SK-N-SH (cell line): ENCODE measurements around the gene VKORC1L1. TPM values are rescaled to one million over a fixed set of nuclear protein-coding genes. Genes with fewer than 3 reads are reported as not detected.
"Not testable (repeated sequence)": the region's sequence is repeated elsewhere in the genome, so short reads cannot be mapped to it uniquely, and the experiment has no call there.

ENCODE experiments used
- CTCF ChIA-PET: fragments of 300-600, 350-600 bp; formaldehyde crosslinking; extraction: SDS; loops from one replicate; lab custom pipeline; 2021; lab: Yijun Ruan, JAX
- POLR2A ChIA-PET: fragments of 350-600 bp; sonication (Branson Sonifier 250); formaldehyde crosslinking; extraction: SDS; loops from one replicate; lab custom pipeline; 2020; ENCODE audit warnings: antibody characterized with exemption, inconsistent platforms; lab: Yijun Ruan, JAX
- DNase-seq: peaks from one replicate; pipeline ENCODE4 v3.0.0; 2012
- H2AFZ ChIP-seq: fragments of 200-600 bp; sonication (generic); 2 replicates; pipeline ENCODE4 v1.8.1; 2016; ENCODE audit warnings: antibody characterized with exemption, mild to moderate bottlenecking, low read depth
- H3F3A ChIP-seq: fragments of 200-600 bp; sonication (generic); replicated peaks from 2 replicates; pipeline ENCODE3; 2016; ENCODE audit warnings: antibody characterized with exemption, mild to moderate bottlenecking; ENCODE audit not compliant: insufficient read depth
- H3K27ac ChIP-seq, 2 experiments: fragments of 200-500 bp in 1 of 2; fragments of 200-600 bp in 1 of 2; sonication (Bioruptor generic) in 1 of 2; sonication (generic), shearing (Covaris generic) in 1 of 2; 2 replicates each; pipeline versions ENCODE4 v1.5.1 to v1.6.1; 2014 to 2016; ENCODE audit warnings: low read depth in 2 of 2, inconsistent platforms in 1 of 2, low read length in 1 of 2, mild to moderate bottlenecking in 1 of 2, mixed read lengths in 1 of 2
- H3K27me3 ChIP-seq: fragments of 200-600 bp; sonication (generic), shearing (Covaris generic); 2 replicates; pipeline ENCODE4 v1.6.1; 2016; ENCODE audit warnings: mixed run types; ENCODE audit not compliant: insufficient read depth
- H3K36me3 ChIP-seq, 2 experiments: fragments of 200-500 bp in 1 of 2; fragments of 200-600 bp in 1 of 2; sonication (Bioruptor generic) in 1 of 2; sonication (generic) in 1 of 2; replicated peaks in 1 of 2; 2 replicates each; pipeline versions ENCODE3 to v1.5.1; 2014 to 2016; ENCODE audit warnings: low read length in 1 of 2, mild to moderate bottlenecking in 1 of 2; ENCODE audit not compliant: insufficient read depth in 2 of 2, control insufficient read depth in 1 of 2
- H3K4me1 ChIP-seq, 2 experiments: fragments of 200-500 bp in 1 of 2; fragments of 200-600 bp in 1 of 2; sonication (Bioruptor generic) in 1 of 2; sonication (generic), shearing (Covaris generic) in 1 of 2; 2 replicates each; pipeline versions ENCODE4 v1.5.1 to v1.6.1; 2014 to 2016; ENCODE audit warnings: low read depth in 1 of 2, low read length in 1 of 2, mixed run types in 1 of 2; ENCODE audit not compliant: insufficient read depth in 2 of 2, control insufficient read depth in 1 of 2
- H3K4me2 ChIP-seq: fragments of 200-600 bp; sonication (generic), shearing (Covaris generic); 2 replicates; pipeline ENCODE4 v1.6.1; 2017; ENCODE audit warnings: mixed run types
- H3K4me3 ChIP-seq, 2 experiments: fragments of 200-500 bp in 1 of 2; fragments of 200-600 bp in 1 of 2; sonication (Bioruptor generic) in 1 of 2; sonication (generic), shearing (Covaris generic) in 1 of 2; 2 replicates each; pipeline versions ENCODE4 v1.5.1 to v1.8.1; 2014 to 2016; ENCODE audit warnings: low read depth in 2 of 2, inconsistent platforms in 1 of 2, low read length in 1 of 2, mild to moderate bottlenecking in 1 of 2, mixed read lengths in 1 of 2, moderate library complexity in 1 of 2
- H3K79me2 ChIP-seq: fragments of 200-600 bp; sonication (generic); 2 replicates; pipeline ENCODE4 v1.8.1; 2017; ENCODE audit warnings: mild to moderate bottlenecking; ENCODE audit not compliant: insufficient read depth
- H3K9ac ChIP-seq: fragments of 200-600 bp; sonication (generic); 2 replicates; pipeline ENCODE4 v1.6.1; 2017; ENCODE audit warnings: mixed run types
- H3K9me2 ChIP-seq: fragments of 200-600 bp; sonication (generic); 2 replicates; pipeline ENCODE4 v1.6.1; 2017; ENCODE audit warnings: mixed run types
- H3K9me3 ChIP-seq: fragments of 200-600 bp; sonication (generic); 2 replicates; pipeline ENCODE4 v1.6.1; 2017; ENCODE audit warnings: mixed run types, mild to moderate bottlenecking, moderate library complexity
- H4K20me1 ChIP-seq: fragments of 200-600 bp; sonication (generic); 2 replicates; pipeline ENCODE4 v1.6.1; 2017; ENCODE audit warnings: mild to moderate bottlenecking, mixed run types; ENCODE audit not compliant: insufficient read depth
- WGBS: methylation state at CpG from one replicate; pipeline ENCODE4 v1.1.6; 2017; ENCODE audit warnings: low lambda C conversion rate; 5-methylcytosine and 5-hydroxymethylcytosine counted together
- polyA plus RNA-seq, 3 experiments: library from polyadenylated mRNA; depleted of rRNA; stranded (reverse); fragments of >200 nt; gene quantifications; 2 replicates each; pipeline ENCODE4 v1.2.3, GENCODE V29; 2012

Gene VKORC1L1
- polyA plus RNA-seq, 1 of the 3 experiments (the other 2 are of a cell fraction), result 14.7 TPM

- H3K27ac ChIP-seq, H3K9ac ChIP-seq, H3K4me3 ChIP-seq, H3K27me3 ChIP-seq, H3F3A ChIP-seq, H3K9me3 ChIP-seq, POLR2A ChIA-PET, H2AFZ ChIP-seq, H3K4me1 ChIP-seq, CTCF ChIA-PET, DNase-seq, H3K4me2 ChIP-seq, H3K9me2 ChIP-seq: not testable (repeated sequence)
- Histone ChIP-seq H3K36me3 (peaks cover 0 to 14% of the 10 kb centered on the region in 2 experiments), H4K20me1 (peaks cover 12% of the 10 kb centered on the region; the same call in 1 of the 2 replicates), H3K79me2 (peaks cover 92% of the 10 kb centered on the region)
- WGBS, result 79% methylated on average over 5 of the region's 5 CpGs
Measured at GRCh38 chr7:65879292-65880153, 6.6 kb downstream of the VKORC1L1 start.

GRCh38 chr7:65880242-65880641 lies 7.4 kb downstream of the VKORC1L1 start:
- peaks cover 90% of the 10 kb centered on the region for H3K79me2 ChIP-seq
- CTCF ChIA-PET, H3K27ac ChIP-seq, H3K9me2 ChIP-seq, H3K4me3 ChIP-seq, H3K4me2 ChIP-seq, H2AFZ ChIP-seq, DNase-seq, H3K9me3 ChIP-seq, H3K9ac ChIP-seq, H3F3A ChIP-seq, H3K4me1 ChIP-seq, POLR2A ChIA-PET, H3K27me3 ChIP-seq: not testable (repeated sequence)
- H3K36me3 ChIP-seq, result peaks cover 0 to 18% of the 10 kb centered on the region in 2 experiments
- H4K20me1 ChIP-seq, result peaks cover 11% of the 10 kb centered on the region; the same call in 1 of the 2 replicates
- WGBS, result 95% methylated on average over 5 of the region's 5 CpGs

- not testable (repeated sequence) for H3K27ac ChIP-seq
- peaks cover 74% of the 10 kb centered on the region for H3K79me2 ChIP-seq
Measured at GRCh38 chr7:65884983-65885382, 12.1 kb downstream of the VKORC1L1 start.

GRCh38 chr7:65885533-65885932 lies 12.7 kb downstream of the VKORC1L1 start:
- DNase-seq, H3K4me1 ChIP-seq, H3K9me2 ChIP-seq, H3K9ac ChIP-seq, POLR2A ChIA-PET, H2AFZ ChIP-seq, H3K4me3 ChIP-seq, H4K20me1 ChIP-seq, H3F3A ChIP-seq, H3K4me2 ChIP-seq, H3K27me3 ChIP-seq, H3K27ac ChIP-seq, CTCF ChIA-PET, H3K9me3 ChIP-seq: not testable (repeated sequence)
- Histone ChIP-seq H3K36me3 (peaks cover 0 to 15% of the 10 kb centered on the region in 2 experiments), H3K79me2 (peaks cover 73% of the 10 kb centered on the region)
- WGBS, result 97% methylated on average over 2 of the region's 3 CpGs

More at GRCh38 chr7:65884983-65885382, 12.1 kb downstream of the VKORC1L1 start:
- H3K27me3 ChIP-seq, H3K4me1 ChIP-seq, H3K9ac ChIP-seq, H3K9me2 ChIP-seq, CTCF ChIA-PET, POLR2A ChIA-PET, H3K9me3 ChIP-seq, H3K4me3 ChIP-seq, H3F3A ChIP-seq, H3K4me2 ChIP-seq, H4K20me1 ChIP-seq, H2AFZ ChIP-seq, DNase-seq: not testable (repeated sequence)
- H3K36me3 ChIP-seq, result peaks cover 0 to 10% of the 10 kb centered on the region in 2 experiments

GRCh38 chr7:65888434-65889156 lies 15.7 kb downstream of the VKORC1L1 start:
- H3K4me1 ChIP-seq, H3K9ac ChIP-seq, H2AFZ ChIP-seq, H3K27me3 ChIP-seq, POLR2A ChIA-PET, H3K27ac ChIP-seq, H3K9me3 ChIP-seq, CTCF ChIA-PET, DNase-seq, H3K9me2 ChIP-seq, H3K4me2 ChIP-seq, H3K4me3 ChIP-seq, H3F3A ChIP-seq, H4K20me1 ChIP-seq: not testable (repeated sequence)
- WGBS, result 94% methylated on average over 5 of the region's 5 CpGs
- Histone ChIP-seq H3K79me2 (peaks cover 73% of the 10 kb centered on the region), H3K36me3 (peaks cover 7 to 37% of the 10 kb centered on the region in 2 experiments)

- POLR2A ChIA-PET, result interaction anchor here (0.6 kb wide), 1 partner anchor 15 kb away, joined by 4 read pairs; no protein-coding TSS in a partner anchor
Measured at GRCh38 chr7:65889722-65890121, 16.8 kb downstream of the VKORC1L1 start.

More at GRCh38 chr7:65889722-65890121, 16.8 kb downstream of the VKORC1L1 start:
- Histone ChIP-seq H3K79me2 (peaks cover 73% of the 10 kb centered on the region), H3K36me3 (peaks cover 7 to 39% of the 10 kb centered on the region in 2 experiments)
- H3K9ac ChIP-seq, H3K4me1 ChIP-seq, H3K27ac ChIP-seq, H3K4me3 ChIP-seq, H3K9me2 ChIP-seq, H3F3A ChIP-seq, H2AFZ ChIP-seq, H3K4me2 ChIP-seq, H3K27me3 ChIP-seq, H3K9me3 ChIP-seq, H4K20me1 ChIP-seq, DNase-seq, CTCF ChIA-PET: not testable (repeated sequence)
- WGBS, result 88% methylated on average over 2 of the region's 2 CpGs
